HepG2 (cell line): ENCODE results near the gene ZNF484. TPM values are rescaled to one million over a fixed set of nuclear protein-coding genes. Genes with fewer than 3 reads are reported as not detected.

Experiments
- AGO2 ChIP-seq: fragments of 200-400 bp; formaldehyde crosslinking; optimal IDR thresholded peaks from 2 replicates; pipeline ENCODE3; 2017; ENCODE audit warnings: mild to moderate bottlenecking, low read depth, low read length, moderate library complexity
- CREM ChIP-seq, 2 experiments: sonication (generic) in 1 of 2; formaldehyde crosslinking in 1 of 2; IDR thresholded peaks; 2 replicates each; pipeline versions ENCODE4 v1.4.0 to v1.6.1; 2016 to 2020; ENCODE audit warnings: antibody characterized with exemption in 1 of 2, mild to moderate bottlenecking in 1 of 2, missing genetic modification reagents in 1 of 2
- FIP1L1 ChIP-seq: fragments of 200-400 bp; formaldehyde crosslinking; IDR thresholded peaks from 2 replicates; pipeline ENCODE4 v1.6.1; 2018; ENCODE audit warnings: low read depth, mild to moderate bottlenecking, low read length, moderate library complexity, borderline replicate concordance; ENCODE audit not compliant: insufficient read depth
- FOXP1 ChIP-seq, 2 experiments: fragments of 450-650 bp in 1 of 2; IDR thresholded peaks; 2 replicates each; pipeline ENCODE4 v1.6.1; 2017 to 2018; ENCODE audit warnings: antibody characterized with exemption in 1 of 2
- HHEX ChIP-seq: IDR thresholded peaks from 2 replicates; pipeline ENCODE4 v1.6.1; 2016; ENCODE audit warnings: control low read depth
- HOXA9 ChIP-seq: sonication (generic); formaldehyde crosslinking; IDR thresholded peaks from 2 replicates; pipeline ENCODE4 v1.8.1; 2022; ENCODE audit warnings: missing genetic modification reagents, mild to moderate bottlenecking, moderate library complexity, borderline replicate concordance
- MBD4 ChIP-seq: IDR thresholded peaks from 2 replicates; pipeline ENCODE4 v1.6.1; 2012; ENCODE audit warnings: low read length, inconsistent platforms, borderline replicate concordance
- MED8 ChIP-seq: sonication (generic); formaldehyde crosslinking; IDR thresholded peaks from 2 replicates; pipeline ENCODE4 v1.8.1; 2023; ENCODE audit warnings: mild to moderate bottlenecking, missing genetic modification reagents; ENCODE audit not compliant: insufficient replicate concordance
- NCOA5 ChIP-seq: sonication (generic); formaldehyde crosslinking; IDR thresholded peaks from 2 replicates; pipeline ENCODE4 v1.4.0; 2020; ENCODE audit warnings: missing genetic modification reagents
- NFYB ChIP-seq: sonication (generic); formaldehyde crosslinking; IDR thresholded peaks from 2 replicates; pipeline ENCODE4 v1.4.0; 2020; ENCODE audit warnings: missing genetic modification reagents
- RXRB ChIP-seq: IDR thresholded peaks from 2 replicates; pipeline ENCODE4 v1.6.1; 2016; ENCODE audit warnings: borderline replicate concordance, missing genetic modification reagents, missing compliant biosample characterization
- SPEN ChIP-seq: sonication (generic); formaldehyde crosslinking; IDR thresholded peaks from 2 replicates; pipeline ENCODE4 v1.5.1; 2020; ENCODE audit warnings: low read depth, mild to moderate bottlenecking, missing genetic modification reagents
- ZNF431 ChIP-seq: sonication (generic); formaldehyde crosslinking; IDR thresholded peaks from 2 replicates; pipeline ENCODE4 v1.9.0; 2022; ENCODE audit warnings: missing genetic modification reagents, low read depth, mild to moderate bottlenecking, borderline replicate concordance
- ZNF761 ChIP-seq: sonication (generic); formaldehyde crosslinking; conservative IDR thresholded peaks from 2 replicates; pipeline ENCODE4 v1.4.0; 2020; ENCODE audit warnings: mild to moderate bottlenecking, missing genetic modification reagents
- ZNF792 ChIP-seq: IDR thresholded peaks from 2 replicates; pipeline ENCODE4 v1.6.1; 2016
- polyA plus RNA-seq, 8 experiments: library from polyadenylated mRNA; depleted of rRNA in 3 of 8; stranded (reverse) in 7 of 8; unstranded in 1 of 8; fragments of >200 nt; fragmentation: Illumina TruSeq in 4 of 8; extraction: Trizol in 4 of 8; gene quantifications; 2 replicates each; pipeline versions ENCODE4 v1.2.1 to v1.2.3, GENCODE V29; 2011 to 2016; ENCODE audit warnings: low read depth in 4 of 8, missing spikeins in 1 of 8, mixed read lengths in 1 of 8; ENCODE audit not compliant: insufficient read depth in 1 of 8
- total RNA-seq, 5 experiments: library from RNA; depleted of rRNA; stranded (reverse); fragments of >200 nt; fragmentation: Illumina TruSeq; extraction: Trizol; gene quantifications; 2 replicates each; pipeline ENCODE4 v1.2.3, GENCODE V29; 2016; ENCODE audit warnings: low read depth in 1 of 5
- TF ChIP-seq, protein P1 (sequence below): sonication (generic); formaldehyde crosslinking; IDR thresholded peaks from one replicate; pipeline ENCODE4 v1.5.1; 2020; ENCODE audit warnings: mild to moderate bottlenecking, missing genetic modification reagents; ENCODE audit errors: not compliant biosample characterization
- TF ChIP-seq, protein P2 (sequence below): sonication (generic); formaldehyde crosslinking; IDR thresholded peaks from 2 replicates; pipeline ENCODE4 v1.5.1; 2020; ENCODE audit warnings: missing genetic modification reagents, mild to moderate bottlenecking, borderline replicate concordance
- TF ChIP-seq, protein P3 (sequence below): sonication (generic); formaldehyde crosslinking; IDR thresholded peaks from 2 replicates; pipeline ENCODE4 v1.8.1; 2023; ENCODE audit warnings: mild to moderate bottlenecking, missing genetic modification reagents, borderline replicate concordance

The ZNF484 gene
- total and polyA plus RNA-seq, 2 of the 13 experiments (the other 11 are each of a cell fraction or from before 2014, with no cell fraction given): 0.96 to 7.2 TPM

DNA sequence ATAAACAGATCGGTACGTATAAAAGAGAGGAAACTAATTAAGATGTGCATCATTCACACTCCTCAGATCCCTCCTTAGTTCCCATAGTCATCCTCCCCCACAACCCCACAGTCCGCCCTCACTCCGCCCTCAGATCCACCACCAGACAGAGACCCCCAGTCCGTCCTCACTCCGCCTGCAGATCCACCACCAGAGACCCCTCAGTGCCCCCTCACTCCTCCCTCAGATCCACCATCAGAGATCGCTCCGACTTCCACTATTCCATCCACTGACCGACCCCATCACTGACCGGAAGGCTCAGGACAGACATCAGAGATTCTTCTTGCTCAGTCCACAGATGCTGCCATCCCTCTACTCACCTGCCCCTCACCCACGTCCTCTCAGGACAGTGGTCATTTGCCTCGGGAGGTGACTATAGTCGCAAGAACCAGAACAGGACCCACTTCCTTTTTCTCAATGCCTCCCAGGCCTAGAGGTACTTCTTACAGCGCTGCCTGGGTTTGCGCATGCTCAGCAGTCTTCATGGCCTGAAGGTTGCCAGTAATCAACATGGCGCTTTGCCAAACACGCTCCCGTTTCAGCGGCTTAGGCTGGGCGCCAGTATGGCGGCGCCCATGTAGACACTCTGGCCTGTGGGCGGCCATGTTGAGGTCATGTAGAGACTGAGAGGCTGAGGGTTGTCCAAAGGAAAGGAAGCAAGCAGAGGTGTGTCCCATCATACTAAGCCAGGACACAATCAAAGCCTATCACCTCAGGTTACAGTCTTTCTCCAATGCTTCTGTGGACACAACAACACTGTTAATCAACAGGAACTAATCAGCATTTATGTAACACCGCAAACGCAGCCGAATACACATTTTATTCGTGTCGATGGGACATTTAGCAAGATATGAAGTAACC is at the start of gene ZNF484 (continued):
- TF ChIP-seq, protein P1, sequence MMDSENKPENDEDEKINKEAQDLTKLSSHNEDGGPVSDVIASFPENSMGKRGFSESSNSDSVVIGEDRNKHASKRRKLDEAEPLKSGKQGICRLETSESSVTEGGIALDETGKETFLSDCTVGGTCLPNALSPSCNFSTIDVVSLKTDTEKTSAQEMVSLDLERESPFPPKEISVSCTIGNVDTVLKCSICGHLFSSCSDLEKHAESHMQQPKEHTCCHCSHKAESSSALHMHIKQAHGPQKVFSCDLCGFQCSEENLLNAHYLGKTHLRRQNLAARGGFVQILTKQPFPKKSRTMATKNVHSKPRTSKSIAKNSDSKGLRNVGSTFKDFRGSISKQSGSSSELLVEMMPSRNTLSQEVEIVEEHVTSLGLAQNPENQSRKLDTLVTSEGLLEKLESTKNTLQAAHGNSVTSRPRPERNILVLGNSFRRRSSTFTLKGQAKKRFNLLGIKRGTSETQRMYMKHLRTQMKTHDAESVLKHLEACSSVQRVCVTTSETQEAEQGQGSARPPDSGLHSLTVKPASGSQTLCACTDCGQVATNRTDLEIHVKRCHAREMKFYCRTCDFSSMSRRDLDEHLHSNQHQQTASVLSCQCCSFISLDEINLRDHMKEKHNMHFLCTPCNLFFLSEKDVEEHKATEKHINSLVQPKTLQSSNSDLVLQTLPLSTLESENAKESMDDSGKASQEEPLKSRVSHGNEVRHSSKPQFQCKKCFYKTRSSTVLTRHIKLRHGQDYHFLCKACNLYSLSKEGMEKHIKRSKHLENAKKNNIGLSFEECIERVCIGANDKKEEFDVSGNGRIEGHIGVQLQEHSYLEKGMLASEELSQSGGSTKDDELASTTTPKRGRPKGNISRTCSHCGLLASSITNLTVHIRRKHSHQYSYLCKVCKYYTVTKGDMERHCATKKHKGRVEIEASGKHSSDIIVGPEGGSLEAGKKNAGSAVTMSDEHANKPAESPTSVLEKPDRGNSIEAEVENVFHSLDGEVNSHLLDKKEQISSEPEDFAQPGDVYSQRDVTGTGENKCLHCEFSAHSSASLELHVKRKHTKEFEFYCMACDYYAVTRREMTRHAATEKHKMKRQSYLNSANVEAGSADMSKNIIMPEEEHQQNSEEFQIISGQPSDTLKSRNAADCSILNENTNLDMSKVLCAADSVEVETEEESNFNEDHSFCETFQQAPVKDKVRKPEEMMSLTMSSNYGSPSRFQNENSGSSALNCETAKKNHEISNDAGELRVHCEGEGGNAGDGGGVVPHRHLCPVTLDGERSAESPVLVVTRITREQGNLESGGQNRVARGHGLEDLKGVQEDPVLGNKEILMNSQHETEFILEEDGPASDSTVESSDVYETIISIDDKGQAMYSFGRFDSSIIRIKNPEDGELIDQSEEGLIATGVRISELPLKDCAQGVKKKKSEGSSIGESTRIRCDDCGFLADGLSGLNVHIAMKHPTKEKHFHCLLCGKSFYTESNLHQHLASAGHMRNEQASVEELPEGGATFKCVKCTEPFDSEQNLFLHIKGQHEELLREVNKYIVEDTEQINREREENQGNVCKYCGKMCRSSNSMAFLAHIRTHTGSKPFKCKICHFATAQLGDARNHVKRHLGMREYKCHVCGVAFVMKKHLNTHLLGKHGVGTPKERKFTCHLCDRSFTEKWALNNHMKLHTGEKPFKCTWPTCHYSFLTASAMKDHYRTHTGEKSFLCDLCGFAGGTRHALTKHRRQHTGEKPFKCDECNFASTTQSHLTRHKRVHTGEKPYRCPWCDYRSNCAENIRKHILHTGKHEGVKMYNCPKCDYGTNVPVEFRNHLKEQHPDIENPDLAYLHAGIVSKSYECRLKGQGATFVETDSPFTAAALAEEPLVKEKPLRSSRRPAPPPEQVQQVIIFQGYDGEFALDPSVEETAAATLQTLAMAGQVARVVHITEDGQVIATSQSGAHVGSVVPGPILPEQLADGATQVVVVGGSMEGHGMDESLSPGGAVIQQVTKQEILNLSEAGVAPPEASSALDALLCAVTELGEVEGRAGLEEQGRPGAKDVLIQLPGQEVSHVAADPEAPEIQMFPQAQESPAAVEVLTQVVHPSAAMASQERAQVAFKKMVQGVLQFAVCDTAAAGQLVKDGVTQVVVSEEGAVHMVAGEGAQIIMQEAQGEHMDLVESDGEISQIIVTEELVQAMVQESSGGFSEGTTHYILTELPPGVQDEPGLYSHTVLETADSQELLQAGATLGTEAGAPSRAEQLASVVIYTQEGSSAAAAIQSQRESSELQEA (CRISPR knock-in tag): peak; percentile 52
- no peak for TF ChIP-seq NCOA5 (CRISPR knock-in tag)
- no peak for TF ChIP-seq FIP1L1
- TF ChIP-seq ZNF431: no peak
- TF ChIP-seq SPEN (CRISPR knock-in tag): peak; percentile 84
- TF ChIP-seq MBD4: no peak
- TF ChIP-seq MED8 (CRISPR knock-in tag): no peak
- TF ChIP-seq RXRB (CRISPR knock-in tag): peak; percentile 52; the same call in 1 of the 2 replicates
- TF ChIP-seq AGO2: no peak
- peak; percentile 82 for TF ChIP-seq ZNF792 (CRISPR knock-in tag)
- TF ChIP-seq, protein P2, sequence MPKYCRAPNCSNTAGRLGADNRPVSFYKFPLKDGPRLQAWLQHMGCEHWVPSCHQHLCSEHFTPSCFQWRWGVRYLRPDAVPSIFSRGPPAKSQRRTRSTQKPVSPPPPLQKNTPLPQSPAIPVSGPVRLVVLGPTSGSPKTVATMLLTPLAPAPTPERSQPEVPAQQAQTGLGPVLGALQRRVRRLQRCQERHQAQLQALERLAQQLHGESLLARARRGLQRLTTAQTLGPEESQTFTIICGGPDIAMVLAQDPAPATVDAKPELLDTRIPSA (CRISPR knock-in tag): no peak
- TF ChIP-seq FOXP1 (IDR thresholded peaks at IDR 0.05): no peak
- TF ChIP-seq FOXP1 (CRISPR knock-in tag; IDR thresholded peaks at IDR 0.05): peak; percentile 13; the same call in 1 of the 2 replicates
- TF ChIP-seq ZNF761 (CRISPR knock-in tag): no peak
- TF ChIP-seq HHEX (CRISPR knock-in tag): no peak
- peak; percentile 93 for TF ChIP-seq CREM (IDR thresholded peaks at IDR 0.05)
- TF ChIP-seq CREM (CRISPR knock-in tag; IDR thresholded peaks at IDR 0.05): no peak
- TF ChIP-seq, protein P3, sequence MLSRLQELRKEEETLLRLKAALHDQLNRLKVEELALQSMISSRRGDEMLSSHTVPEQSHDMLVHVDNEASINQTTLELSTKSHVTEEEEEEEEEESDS (CRISPR knock-in tag): no peak
- TF ChIP-seq HOXA9 (CRISPR knock-in tag): no peak
- TF ChIP-seq NFYB: peak; percentile 51; the same call in 1 of the 2 replicates
